Endothelial cell of umbilical vein (primary cell): ENCODE measurements around the gene SLC9C2. TPM values are rescaled to one million over a fixed set of nuclear protein-coding genes. Genes with fewer than 3 reads are reported as not detected.

Experiments
- BruUV-seq: library from RNA; stranded (reverse); fragments of 400-500 nt; replicated peaks from 2 replicates; lab custom pipeline; 2021; lab: Mats Ljungman, UMichigan
- CTCF ChIA-PET: fragments of 300-600, 350-600 bp; sonication (Branson Sonifier 250); formaldehyde crosslinking; loops from one replicate; lab custom pipeline; 2021; ENCODE audit warnings: antibody characterized with exemption, inconsistent platforms; lab: Charles Lee
- POLR2A ChIA-PET: fragments of 300-600, 350-600 bp; sonication (Branson Sonifier 250); formaldehyde crosslinking; loops from one replicate; lab custom pipeline; 2021; ENCODE audit warnings: antibody characterized with exemption, inconsistent platforms; lab: Charles Lee
- DNase-seq: peaks from one replicate; pipeline ENCODE4 v3.0.0-alpha.2; 2011; ENCODE audit warnings: low read depth, low spot score
- FAIRE-seq: peaks from 2 replicates; lab custom pipeline; 2011; peaks lifted over from hg19 to GRCh38; lab: Jason Lieb, UNC
- H2AFZ ChIP-seq: 2 replicates; pipeline ENCODE4 v1.6.0; 2012; ENCODE audit warnings: low read depth, low read length, control low read depth, inconsistent platforms
- H3K27ac ChIP-seq: 2 replicates; pipeline ENCODE4 v1.5.1; 2011; ENCODE audit warnings: low read depth, mild to moderate bottlenecking, control low read depth, low read length, moderate library complexity; ENCODE audit not compliant: insufficient read depth
- H3K27me3 ChIP-seq, 2 experiments: 2 replicates each; pipeline versions ENCODE4 v1.6.0 to v1.6.1; 2011; ENCODE audit warnings: low read length in 2 of 2, mixed read lengths in 1 of 2; ENCODE audit not compliant: control insufficient read depth in 2 of 2, insufficient read depth in 2 of 2
- H3K36me3 ChIP-seq, 2 experiments: 2 replicates in 1 of 2; 3 replicates in 1 of 2; pipeline ENCODE4 v1.5.1; 2011; ENCODE audit warnings: low read length in 2 of 2, mild to moderate bottlenecking in 1 of 2, moderate library complexity in 1 of 2; ENCODE audit not compliant: control insufficient read depth in 2 of 2, insufficient read depth in 2 of 2; ENCODE audit errors: extremely low read depth in 1 of 2
- H3K4me1 ChIP-seq: 3 replicates; pipeline ENCODE4 v1.5.1; 2011; ENCODE audit warnings: mild to moderate bottlenecking, low read length; ENCODE audit not compliant: control insufficient read depth, insufficient read depth; ENCODE audit errors: extremely low read depth
- H3K4me2 ChIP-seq: 2 replicates; pipeline ENCODE4 v1.6.1; 2011; ENCODE audit warnings: low read length, control low read depth, mixed read lengths; ENCODE audit not compliant: insufficient read depth
- H3K4me3 ChIP-seq, 3 experiments: fragments of 200-600 bp in 1 of 3; sonication (generic), shearing (Covaris generic) in 1 of 3; replicated peaks in 1 of 3; 2 replicates each; pipeline ENCODE4 v1.5.1; 2011 to 2016; ENCODE audit warnings: control low read depth in 3 of 3, low read length in 3 of 3, mild to moderate bottlenecking in 2 of 3, inconsistent platforms in 1 of 3, low read depth in 1 of 3, moderate library complexity in 1 of 3; ENCODE audit not compliant: insufficient read depth in 1 of 3
- H3K79me2 ChIP-seq: 2 replicates; pipeline ENCODE4 v1.6.0; 2012; ENCODE audit warnings: low read length, inconsistent platforms; ENCODE audit not compliant: control insufficient read depth, insufficient read depth
- H3K9ac ChIP-seq: replicated peaks from 2 replicates; pipeline ENCODE3; 2011; ENCODE audit warnings: low read length, control low read depth; ENCODE audit not compliant: insufficient read depth; ENCODE audit errors: extremely low read depth
- H3K9me1 ChIP-seq: replicated peaks from 3 replicates; pipeline ENCODE4 v1.6.0; 2011; ENCODE audit warnings: mild to moderate bottlenecking, low read length; ENCODE audit not compliant: control insufficient read depth, insufficient read depth; ENCODE audit errors: extremely low read depth
- H3K9me3 ChIP-seq: replicated peaks from 2 replicates; pipeline ENCODE4 v1.5.1; 2012; ENCODE audit warnings: low read length, inconsistent platforms; ENCODE audit not compliant: control insufficient read depth, insufficient read depth
- H4K20me1 ChIP-seq: replicated peaks from 2 replicates; pipeline ENCODE3; 2011; ENCODE audit warnings: mild to moderate bottlenecking, low read length; ENCODE audit not compliant: control insufficient read depth, insufficient read depth; ENCODE audit errors: extremely low read depth
- CTCF ChIP-seq, 2 donors: IDR thresholded peaks; 1 replicate in 1 of 2; 2 replicates in 1 of 2; pipeline ENCODE4 v1.5.1; 2011; ENCODE audit warnings: low read length in 2 of 2, mild to moderate bottlenecking in 2 of 2, moderate library complexity in 2 of 2, control low read depth in 1 of 2, inconsistent platforms in 1 of 2, low read depth in 1 of 2; ENCODE audit not compliant: insufficient read depth in 1 of 2; ENCODE audit errors: extremely low read depth in 1 of 2
- EZH2 ChIP-seq: IDR thresholded peaks from 2 replicates; pipeline ENCODE4 v1.6.1; 2012; ENCODE audit warnings: borderline replicate concordance, low read depth, mild to moderate bottlenecking, moderate library complexity, low read length, inconsistent platforms; ENCODE audit not compliant: severe bottlenecking
- FOS ChIP-seq: IDR thresholded peaks from 2 replicates; pipeline ENCODE4 v1.6.1; 2011; ENCODE audit warnings: mild to moderate bottlenecking, low read length, moderate library complexity, borderline replicate concordance; ENCODE audit not compliant: insufficient read depth
- GATA2 ChIP-seq: IDR thresholded peaks from 2 replicates; pipeline ENCODE4 v1.7.0; 2011; ENCODE audit warnings: low read depth, mild to moderate bottlenecking, moderate library complexity, mixed read lengths, low read length; ENCODE audit not compliant: insufficient read length, insufficient read depth
- JUN ChIP-seq: IDR thresholded peaks from 2 replicates; pipeline ENCODE4 v1.6.1; 2011; ENCODE audit warnings: borderline replicate concordance, low read depth; ENCODE audit not compliant: insufficient read length, insufficient read depth
- MAX ChIP-seq: IDR thresholded peaks from 2 replicates; pipeline ENCODE4 v1.6.1; 2011; ENCODE audit not compliant: insufficient read depth, insufficient read length
- MYC ChIP-seq: IDR thresholded peaks from one replicate; pipeline ENCODE4 v1.6.1; 2011; ENCODE audit warnings: mild to moderate bottlenecking, low read depth, low read length
- POLR2A ChIP-seq: IDR thresholded peaks from 2 replicates; pipeline ENCODE4 v1.6.1; 2012; ENCODE audit warnings: low read depth, mild to moderate bottlenecking, control low read depth, low read length
- POLR2AphosphoS5 ChIP-seq: IDR thresholded peaks from 2 replicates; pipeline ENCODE4 v1.6.1; 2012; ENCODE audit warnings: low read depth, mild to moderate bottlenecking, control low read depth, low read length, moderate library complexity; ENCODE audit not compliant: insufficient read depth
- dilution Hi-C: fragments of 300-500 bp; cut with MboI; formaldehyde crosslinking; loops from one replicate; pipeline ENCODE4 v1.15.0; 2019; ENCODE audit warnings: low sequenced_read_pairs; ENCODE audit not compliant: extremely low pct_ligation_motif_present
- intact Hi-C: fragments of 100-400 bp; cut with micrococcal nuclease; formaldehyde crosslinking; loops from one replicate; pipeline ENCODE4 v1.10.0; 2022
- polyA plus RNA-seq, 4 experiments: library from polyadenylated mRNA; depleted of rRNA in 3 of 4; stranded (reverse) in 3 of 4; unstranded in 1 of 4; fragments of >200 nt; gene quantifications; 2 replicates each; pipeline versions ENCODE4 v1.2.1 to v1.2.3, GENCODE V29; 2011 to 2012; ENCODE audit warnings: missing spikeins in 1 of 4
- total RNA-seq: library from RNA; stranded (reverse); gene quantifications from 2 replicates; pipeline ENCODE4 v1.2.3, GENCODE V29; 2021

Gene SLC9C2
- total and polyA plus RNA-seq, 2 donors (not counting 3 experiments of a cell fraction or from before 2014, with no cell fraction given), result 0.15 TPM; not detected in 1

- Histone ChIP-seq H3K9ac (no peak overlapping the region), H3K9me1 (no peaks in the 10 kb centered on the region), H3K4me3 (no peak overlapping the region), H3K36me3 (peaks cover 27 to 54% of the 10 kb centered on the region in 2 experiments), H3K79me2 (peaks cover 37% of the 10 kb centered on the region), H3K9me3 (no peaks in the 10 kb centered on the region), H3K4me1 (peaks cover 17% of the 10 kb centered on the region), H3K27ac (no peak overlapping the region), H3K27me3 (no peaks in the 10 kb centered on the region), H2AFZ (no peak overlapping the region), H3K4me2 (no peak overlapping the region), H4K20me1 (no peaks in the 10 kb centered on the region)
- TF ChIP-seq POLR2A, result no peak
- FAIRE-seq, result no peak
- ChIA-PET CTCF (no interaction called here), POLR2A (no interaction called here)
- intact Hi-C loops (no loop called here), dilution Hi-C loops (no loop called here)
- BruUV-seq, result no TSS peak
- no peak for DNase-seq
Measured at GRCh38 chr1:173482683-173483082, 120.2 kb downstream of the SLC9C2 start.

GRCh38 chr1:173481195-173481772 lies 121.6 kb downstream of the SLC9C2 start:
- FAIRE-seq (no peak), DNase-seq (no peak)
- dilution Hi-C loops (no loop called here), intact Hi-C loops (no loop called here)
- H3K4me3 ChIP-seq, result no peak overlapping the region
- H3K4me1 ChIP-seq, result peaks cover 21% of the 10 kb centered on the region
- BruUV-seq, result no TSS peak
- no peaks in the 10 kb centered on the region for H3K27me3 ChIP-seq
- H3K4me2 ChIP-seq, result no peak overlapping the region
- CTCF ChIA-PET, result interaction anchor here (1.5 kb wide), 1 partner anchor 9 kb away, joined by 4 read pairs; no protein-coding TSS in a partner anchor
- POLR2A ChIA-PET, result no interaction called here
- peaks cover 21 to 43% of the 10 kb centered on the region in 2 experiments for H3K36me3 ChIP-seq
- H3K9me3 ChIP-seq, result no peaks in the 10 kb centered on the region
- no peaks in the 10 kb centered on the region for H3K9me1 ChIP-seq
- H3K79me2 ChIP-seq, result peaks cover 45% of the 10 kb centered on the region
- H3K9ac ChIP-seq, result no peak overlapping the region
- TF ChIP-seq EZH2 (no peak), MYC (no peak), JUN (no peak), MAX (no peak), FOS (no peak), POLR2A (no peak), POLR2AphosphoS5 (no peak), CTCF (IDR thresholded peaks at IDR 0.05; ENCODE audit: extremely low read depth in 1 of 2, insufficient read depth in 1 of 2, low read depth in 1 of 2, low read length in 2 of 2) (no peak), GATA2 (no peak)
- no peak overlapping the region for H2AFZ ChIP-seq
- H3K27ac ChIP-seq, result no peak overlapping the region
- H4K20me1 ChIP-seq, result no peaks in the 10 kb centered on the region
